ENCODE data around the gene ZBTB20.

ZBTB20 gene

DNA sequence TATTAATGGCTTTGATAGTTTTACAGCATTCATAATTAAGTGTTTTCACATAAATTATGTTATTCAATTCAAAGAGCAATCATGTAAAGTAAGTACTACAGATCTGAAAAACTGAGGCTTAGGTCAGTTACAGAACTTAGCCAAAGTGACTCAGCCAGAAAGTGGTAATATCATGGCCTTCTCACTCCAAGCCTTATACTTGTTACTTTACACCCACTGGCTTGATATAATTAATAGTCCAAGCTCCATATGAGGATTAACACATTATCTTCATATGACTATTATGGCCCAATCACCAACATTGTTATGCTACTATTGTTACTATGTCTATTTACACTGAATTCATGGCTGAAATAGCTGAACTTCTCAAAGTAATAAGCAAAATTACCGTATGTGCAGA, 802.6 kb downstream of the ZBTB20 start:
- no peak for DNase-seq

DNA sequence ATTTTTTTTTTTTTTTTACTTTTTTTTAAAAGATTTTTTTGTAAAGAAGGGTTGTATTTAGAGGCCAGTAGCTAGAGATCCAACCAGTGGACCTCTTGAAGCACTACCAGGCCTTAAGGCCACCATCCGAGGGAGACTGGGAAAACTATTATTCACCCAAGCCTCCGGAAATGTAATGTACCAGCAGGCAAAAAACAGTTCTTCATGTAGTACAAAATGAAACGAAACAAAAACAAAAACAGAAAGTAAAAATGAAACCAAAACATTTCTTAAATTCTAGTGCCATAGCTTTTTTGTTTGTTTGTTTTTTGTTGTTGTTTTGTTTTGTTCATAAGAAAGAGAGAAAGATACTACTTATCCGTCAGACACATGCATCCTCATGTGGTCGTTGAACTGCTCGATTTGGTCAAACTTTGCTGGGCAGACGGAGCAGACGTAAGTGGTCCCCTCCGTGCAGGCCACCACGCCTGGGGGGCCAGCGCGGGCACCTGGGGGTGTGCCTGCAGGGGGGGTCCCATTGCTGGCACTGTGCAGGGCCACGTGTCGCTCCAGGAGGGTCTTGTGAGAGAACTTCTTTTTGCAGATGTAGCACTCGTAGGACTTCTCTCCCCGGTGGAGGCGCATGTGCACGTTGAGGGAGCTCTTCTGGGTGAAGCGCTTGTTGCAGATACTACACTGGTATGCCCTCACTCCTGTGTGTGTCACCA, 808.3 kb downstream of the ZBTB20 start:
- no peak for DNase-seq

DNA sequence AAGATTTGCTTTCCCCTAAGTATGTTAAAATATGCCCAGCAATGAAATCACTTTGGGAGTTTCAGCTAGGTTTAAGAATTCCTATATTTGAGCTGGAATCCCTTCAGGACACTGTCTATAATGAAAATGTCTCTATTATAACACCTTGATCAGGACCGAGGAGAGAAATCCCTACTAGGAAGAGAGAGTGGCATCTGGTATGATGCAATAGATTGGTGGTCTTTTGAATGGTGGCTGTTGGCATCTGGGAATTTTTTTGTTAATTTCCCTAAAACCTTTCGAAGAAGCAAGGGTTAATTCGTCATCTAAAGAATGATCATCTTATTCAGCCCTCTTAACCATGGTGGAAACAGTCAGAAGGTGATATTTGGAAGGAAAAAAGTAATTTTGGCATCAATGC, 810.2 kb downstream of the ZBTB20 start:
- DNase-seq = no peak

DNA sequence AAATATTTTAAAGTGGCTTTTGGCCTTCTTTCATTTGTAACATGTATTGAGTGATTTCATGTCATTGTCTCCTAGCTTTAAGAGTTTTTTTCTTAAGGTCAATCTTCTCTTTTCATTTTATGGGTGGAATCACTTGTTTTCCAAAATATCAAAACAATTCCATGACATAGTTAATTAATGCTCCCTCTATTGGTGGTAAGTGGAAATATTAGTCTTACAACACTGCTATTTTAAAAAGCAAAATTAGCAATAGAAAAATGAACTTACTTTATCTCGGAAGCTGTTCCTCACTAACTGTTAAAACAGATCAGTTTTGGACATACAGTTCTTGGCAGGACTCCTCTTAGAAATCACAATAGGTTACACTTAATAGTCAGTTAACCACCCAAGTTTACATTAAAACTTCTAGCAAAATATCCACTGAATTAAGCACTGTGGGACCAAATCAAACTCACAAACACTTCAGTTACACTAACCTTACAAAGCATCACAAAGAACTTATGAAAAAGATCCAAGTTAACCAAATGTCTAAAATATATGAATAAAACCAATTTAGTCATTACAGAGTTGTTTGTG, 810.9 kb downstream of the ZBTB20 start:
- no peak for DNase-seq

DNA sequence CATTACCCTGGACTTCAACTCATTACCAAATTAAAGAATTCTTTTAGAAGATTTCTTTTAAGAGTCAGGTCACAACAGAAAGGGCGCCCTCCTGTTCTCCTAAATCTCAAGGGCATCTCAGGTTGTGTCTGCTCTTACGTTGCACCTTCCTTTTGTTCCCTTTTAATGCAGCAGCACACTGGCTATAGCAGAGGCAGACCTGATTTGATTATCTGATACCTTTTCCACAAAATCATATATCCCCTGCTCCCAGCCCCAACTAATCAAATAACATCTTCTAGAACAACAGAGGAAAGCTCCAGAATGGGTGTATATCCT, 813.2 kb downstream of the ZBTB20 start:
- DNase-seq = no peak

DNA sequence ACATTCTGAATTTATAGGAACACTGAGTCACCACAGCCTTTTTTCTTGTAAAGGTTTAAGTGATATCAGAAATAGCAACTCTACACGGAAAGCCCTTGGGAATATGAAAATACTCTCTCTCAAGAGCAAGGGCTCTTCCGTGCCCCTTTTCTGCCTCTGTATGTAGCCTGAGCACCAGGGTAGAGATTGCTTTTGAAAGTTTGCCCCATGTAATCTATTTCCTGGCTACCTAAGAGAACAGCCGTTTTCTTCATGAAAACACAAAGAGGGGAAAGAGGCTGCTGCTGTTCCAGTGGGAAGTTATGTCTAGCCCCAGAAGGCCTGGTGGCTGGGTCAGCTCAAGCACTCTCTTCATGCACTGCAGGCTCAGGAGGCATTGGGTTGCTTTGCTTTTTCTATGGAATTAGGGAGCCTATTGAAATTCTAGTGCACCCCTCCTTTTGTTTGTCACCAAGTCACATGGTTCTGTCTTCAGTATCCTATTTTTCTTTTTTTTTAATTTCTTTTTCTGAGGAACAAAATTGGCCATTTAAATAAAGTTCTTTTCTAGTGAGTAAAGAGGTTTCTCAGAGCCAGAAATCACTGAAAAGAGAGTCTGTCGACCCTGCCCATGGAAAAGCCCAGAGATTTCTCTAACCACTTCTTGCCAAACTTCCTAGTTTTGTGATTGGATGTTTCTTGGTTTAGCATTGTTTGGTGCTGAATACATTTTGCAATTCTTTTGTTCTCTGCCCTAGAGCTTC, 813.7 kb downstream of the ZBTB20 start:
- no peak for DNase-seq

DNA sequence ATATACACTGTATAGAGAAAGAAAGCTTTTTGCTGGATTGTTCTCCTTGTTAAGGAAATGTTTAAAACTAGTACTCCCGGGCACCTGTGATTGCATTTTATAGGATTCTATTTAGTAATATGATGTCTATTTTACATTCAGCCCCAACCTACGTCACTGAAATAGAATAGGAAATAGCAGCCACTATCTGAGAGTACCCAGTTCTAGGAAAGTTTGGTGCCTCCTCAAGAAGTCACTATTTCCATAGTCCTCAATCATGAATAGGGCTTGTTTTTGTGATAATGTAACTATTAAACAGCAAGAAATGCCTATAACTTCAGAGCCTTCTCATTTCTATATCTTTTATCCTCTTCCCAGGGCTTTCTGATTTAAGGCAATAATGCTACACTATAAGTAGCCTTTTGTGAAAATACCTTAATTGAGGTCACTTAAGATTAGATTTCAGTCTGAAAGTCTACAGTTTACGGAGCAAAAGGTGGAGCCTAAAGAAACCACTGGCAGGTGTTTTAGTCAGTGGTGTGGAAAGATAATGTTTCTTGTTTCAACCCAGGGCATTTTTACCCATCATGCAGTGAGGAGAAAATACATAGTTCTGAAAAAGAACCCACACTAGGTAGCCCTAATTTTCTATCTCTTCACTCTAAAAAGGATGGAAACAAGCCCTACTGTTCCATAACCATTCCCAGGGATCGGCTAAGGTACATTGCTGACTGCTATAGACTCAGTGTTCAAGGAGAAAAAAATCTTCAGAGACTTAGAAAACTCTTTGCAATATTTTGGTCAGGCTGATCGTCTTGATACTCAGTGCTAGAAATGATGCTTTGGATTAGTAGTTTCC, 814.5 kb downstream of the ZBTB20 start:
- DNase-seq = no peak

DNA sequence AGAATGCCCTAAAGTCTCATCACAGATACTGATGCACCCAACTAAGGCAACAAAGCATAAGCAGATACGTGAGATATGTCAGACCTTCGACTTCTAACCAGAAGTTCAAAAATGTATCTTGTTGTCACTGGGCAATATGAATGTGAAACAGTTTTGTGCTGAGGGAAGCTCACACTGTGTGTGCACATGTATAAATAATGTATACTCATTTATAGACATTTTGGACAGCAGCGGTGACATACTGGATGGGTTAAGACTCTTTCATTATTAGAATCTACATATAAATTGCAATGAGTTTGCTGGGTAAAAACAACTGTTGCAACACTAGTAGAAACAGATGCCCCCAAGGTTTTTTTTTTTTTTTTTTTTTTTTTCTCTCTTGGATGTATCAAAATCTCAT, 815.4 kb downstream of the ZBTB20 start:
- DNase-seq = no peak

DNA sequence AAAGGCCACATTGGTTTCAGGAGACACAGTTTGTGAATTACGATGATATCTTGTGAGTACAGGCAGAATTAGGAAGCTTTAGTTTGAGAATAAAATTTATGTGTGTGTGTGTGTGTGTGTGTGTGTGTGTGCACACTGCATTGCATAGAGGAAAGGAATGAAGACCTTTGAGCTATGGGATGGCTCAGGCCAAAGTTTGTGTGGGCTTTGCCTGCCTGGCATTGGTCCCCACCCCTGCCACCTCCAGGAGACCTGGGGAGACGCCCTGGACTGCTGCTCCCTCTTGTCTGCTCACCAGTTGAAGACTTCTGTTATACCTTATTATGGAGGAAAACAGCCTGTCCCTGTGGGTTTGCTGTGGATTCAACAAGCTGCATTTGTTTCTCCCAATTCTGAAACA, 816.1 kb downstream of the ZBTB20 start:
- no peak for DNase-seq

DNA sequence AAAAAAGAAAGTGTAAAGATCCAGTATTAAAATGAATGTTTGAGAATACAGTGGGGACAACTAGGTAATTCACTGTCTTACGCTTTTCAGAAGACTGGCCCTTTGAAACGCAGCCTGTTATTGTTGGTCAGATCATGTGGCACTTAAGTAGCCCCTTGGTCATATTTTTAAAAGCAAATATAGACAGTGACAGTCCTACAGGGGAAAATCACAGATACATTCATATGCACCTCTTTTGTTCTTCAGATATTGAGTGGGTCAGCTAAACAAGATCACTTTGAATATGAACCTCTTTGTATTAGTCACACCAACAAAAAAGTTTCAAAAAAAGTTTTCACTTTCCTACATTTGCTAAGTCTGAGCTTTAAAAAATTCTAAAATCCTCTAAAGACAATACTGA, 817.3 kb downstream of the ZBTB20 start:
- DNase-seq = no peak

DNA sequence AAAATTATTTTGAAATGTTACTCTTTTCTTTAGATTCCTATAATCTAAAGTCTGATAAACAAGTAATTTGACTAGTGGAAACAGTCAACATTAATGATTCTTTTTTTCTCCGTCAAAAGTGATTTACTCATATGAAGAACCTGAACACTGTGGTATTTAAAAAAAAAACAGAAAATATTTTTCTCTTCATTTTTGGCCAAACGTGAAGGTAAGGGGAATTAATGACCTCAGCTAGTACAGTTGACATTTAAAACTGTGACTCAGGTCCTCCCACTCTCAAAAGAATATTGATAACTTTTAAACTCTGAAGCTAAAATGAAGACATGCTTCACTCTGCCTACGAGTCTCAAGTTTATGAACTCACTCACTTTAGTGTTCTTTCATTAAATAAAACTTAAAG, 818.7 kb downstream of the ZBTB20 start:
- no peak for DNase-seq

DNA sequence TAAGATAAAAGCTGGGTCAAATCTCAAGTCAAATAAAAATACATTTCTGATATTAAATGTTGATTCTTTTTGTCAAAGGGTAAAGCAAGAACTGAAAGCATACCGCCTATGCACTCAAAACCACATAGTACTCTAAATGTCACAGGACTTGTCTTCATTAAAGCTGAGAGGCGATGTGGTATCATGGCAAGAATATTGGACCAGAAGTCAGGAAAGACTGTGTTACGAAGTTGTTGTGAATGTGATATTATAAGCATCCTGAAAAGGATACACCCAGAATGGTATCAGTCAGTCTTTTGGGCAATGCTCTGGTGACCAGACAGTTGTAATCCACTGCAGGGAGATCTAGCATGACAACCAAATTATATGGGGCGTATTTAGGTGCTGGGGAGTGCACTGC, 819.4 kb downstream of the ZBTB20 start:
- no peak for DNase-seq

DNA sequence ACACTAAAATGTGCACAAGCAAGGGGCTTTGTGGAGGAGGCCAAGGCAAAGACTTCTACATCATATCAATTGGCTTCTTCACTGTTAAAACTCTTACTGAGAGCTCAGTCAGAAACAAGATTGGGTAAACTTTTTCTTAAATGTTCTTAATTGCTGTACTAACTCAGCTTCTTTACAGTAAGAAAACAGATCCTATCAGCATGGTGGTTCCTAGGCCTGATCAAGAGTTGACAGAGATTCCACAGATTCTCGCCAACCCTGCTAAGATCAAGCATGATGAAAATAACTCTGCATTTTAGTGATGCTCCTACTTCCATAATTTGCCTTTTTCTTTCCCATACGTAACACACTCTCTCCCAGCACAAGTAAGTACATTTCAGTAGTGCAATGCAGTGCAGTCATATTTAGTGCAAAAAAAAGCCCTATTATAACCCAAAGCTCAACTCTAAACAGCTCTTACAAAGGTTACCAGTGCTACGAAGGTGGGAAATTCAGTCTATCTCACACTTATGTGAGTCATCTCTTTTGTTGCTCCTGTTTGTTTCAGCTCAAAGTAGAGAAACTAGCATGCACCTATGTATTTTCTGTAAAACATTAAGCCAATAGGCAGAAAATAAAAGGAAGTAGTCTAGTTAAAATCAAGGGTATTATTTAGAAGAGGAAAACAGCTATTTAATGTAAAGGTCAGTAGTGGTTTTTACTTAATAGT, 823.4 kb downstream of the ZBTB20 start:
- DNase-seq = no peak

DNA sequence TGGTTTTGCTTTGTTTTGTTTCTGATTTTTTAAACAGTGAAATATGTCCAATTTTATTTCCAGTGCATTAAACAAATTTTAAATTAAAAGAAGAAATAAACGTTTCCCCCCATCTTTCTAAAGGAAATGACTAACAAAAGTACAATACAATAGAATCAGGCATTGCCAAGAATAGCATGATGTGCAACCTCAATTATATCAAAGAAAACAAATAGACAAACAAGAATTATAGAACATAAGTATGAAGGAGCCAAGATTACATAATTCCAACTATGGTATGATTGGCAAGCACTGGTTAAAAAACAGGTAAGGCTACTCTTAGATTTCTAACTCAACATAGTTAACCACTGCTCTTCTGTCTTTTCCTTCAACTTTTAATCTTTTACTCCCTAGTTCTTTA, 826.8 kb downstream of the ZBTB20 start:
- DNase-seq = no peak

DNA sequence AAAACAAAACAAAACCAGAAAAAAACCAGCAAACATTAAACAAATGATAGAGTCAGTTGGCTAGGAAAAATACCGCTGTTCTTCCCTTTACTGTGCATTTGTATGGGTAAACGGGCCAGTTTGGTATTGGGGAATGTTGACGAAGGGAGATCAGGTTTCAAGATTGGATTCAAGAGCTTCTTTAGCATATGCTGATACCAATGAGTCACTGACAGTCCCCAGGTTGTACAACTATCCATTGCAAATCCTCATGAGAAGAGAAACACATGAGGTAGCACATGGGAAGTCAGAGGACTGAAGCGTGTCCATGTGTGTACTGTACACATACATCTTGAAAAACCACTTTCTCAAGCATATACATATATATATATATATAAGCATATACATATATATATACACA, 827.6 kb downstream of the ZBTB20 start:
- DNase-seq = peak; percentile 39

DNA sequence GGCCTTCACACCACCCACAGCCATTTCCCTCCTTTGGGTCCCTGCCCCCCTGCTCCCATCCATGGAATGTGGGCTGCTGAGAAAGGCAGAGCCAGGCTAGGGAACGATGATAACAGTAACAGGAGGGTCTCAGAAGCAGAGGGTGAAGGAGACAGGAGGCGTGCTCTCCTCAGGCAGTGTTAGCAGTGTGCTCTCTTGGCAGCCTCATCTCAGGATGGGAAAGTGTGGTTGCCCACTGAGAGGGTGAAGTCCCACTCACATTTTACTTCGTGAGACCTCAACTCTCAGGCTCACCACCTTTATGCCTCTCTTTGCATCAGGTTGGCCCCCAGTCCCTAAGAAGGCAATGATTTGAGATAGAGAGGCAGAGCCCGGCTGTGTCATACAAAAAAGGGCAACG, 828.8 kb downstream of the ZBTB20 start:
- DNase-seq = no peak

DNA sequence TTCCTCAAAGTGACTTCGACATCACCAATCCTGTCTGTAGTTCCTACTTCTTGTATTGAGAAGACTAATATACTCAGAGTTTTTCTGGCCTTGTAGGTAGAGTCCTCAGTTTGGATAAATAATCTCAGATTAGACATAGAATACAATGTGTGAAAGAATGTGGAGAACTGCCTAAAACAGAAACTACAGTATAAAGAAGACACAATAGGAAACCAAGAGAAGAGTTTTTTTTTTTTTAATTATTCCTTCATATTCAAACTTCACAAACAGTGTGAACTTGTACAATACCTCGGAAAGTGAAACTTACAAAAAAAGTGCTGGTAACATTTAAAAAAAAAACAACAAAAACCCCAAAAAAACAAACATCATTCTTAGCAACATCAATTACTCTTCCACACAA, 832.8 kb downstream of the ZBTB20 start:
- no peak for DNase-seq

DNA sequence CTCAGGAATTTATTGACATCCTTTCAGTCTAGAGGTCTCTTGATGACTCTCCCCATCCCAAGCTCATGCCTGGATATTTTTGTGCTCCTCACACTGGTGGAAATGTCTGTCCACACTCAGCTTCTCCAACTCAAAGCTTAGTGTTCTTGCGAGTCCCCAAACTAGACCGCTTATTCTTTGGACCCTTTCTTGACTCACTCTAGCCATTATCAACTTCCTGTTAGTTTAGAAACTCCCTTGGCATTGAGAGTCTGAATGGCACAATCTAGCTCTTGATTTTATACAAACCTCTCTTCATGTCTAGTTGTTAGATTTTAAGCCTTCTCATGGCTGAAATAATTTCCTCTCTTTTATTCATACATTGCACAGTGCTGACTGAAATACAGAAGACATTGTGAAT, 833.7 kb downstream of the ZBTB20 start:
- no peak for DNase-seq

DNA sequence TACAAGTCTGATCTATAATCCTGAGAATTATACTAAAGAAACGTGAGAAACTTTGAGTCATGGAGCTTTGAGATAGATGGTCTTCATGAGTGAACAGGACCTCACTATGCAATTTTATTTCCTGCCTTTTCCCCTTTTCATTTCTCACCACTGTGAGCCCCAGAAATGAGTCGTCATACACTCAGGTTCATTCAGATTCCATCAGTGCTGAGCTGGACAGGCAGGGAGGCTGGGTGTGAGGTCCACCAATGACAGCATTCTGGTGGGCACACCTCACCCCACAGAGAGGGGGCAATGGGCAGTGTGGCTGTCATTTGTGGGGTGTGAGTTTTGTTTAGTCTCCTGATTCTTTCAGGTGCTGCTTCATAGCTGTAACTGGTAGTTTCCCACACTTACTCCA, 836.4 kb downstream of the ZBTB20 start:
- DNase-seq = no peak

DNA sequence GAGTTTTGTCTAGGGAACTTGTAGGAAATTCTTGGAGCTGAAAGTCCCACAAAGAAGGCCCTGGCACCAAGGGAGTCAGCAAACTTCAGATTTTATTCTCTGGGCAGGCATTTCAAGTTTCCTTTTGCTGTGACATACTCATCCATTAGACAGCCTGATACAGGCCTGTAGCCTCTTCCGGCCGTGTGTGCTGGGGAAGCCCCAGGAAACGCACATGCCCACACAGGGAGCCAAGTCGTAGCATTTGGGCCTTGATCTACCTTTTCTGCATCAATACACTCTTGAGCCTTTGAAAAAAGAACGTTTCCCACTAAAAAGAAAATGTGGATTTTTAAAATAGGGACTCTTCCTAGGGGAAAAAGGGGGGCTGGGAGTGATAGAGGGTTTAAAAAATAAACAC, 838.3 kb downstream of the ZBTB20 start:
- no peak for DNase-seq

DNA sequence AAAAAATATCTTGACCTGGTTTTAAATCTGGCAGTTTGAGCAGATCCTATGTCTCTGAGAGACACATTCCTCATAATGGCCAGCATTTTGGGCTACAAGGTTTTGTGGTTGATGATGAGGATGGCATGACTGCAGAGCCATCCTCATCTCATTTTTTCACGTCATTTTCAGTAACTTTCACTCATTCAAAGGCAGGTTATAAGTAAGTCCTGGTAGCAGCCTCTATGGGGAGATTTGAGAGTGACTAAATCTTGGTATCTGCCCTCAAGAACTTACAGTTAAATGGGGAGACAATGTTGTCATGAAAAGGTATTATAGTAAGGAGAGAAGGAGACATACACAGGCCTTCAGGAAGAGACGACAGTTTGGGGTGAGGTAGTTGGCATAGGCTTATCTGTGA, 838.7 kb downstream of the ZBTB20 start:
- DNase-seq = no peak

DNA sequence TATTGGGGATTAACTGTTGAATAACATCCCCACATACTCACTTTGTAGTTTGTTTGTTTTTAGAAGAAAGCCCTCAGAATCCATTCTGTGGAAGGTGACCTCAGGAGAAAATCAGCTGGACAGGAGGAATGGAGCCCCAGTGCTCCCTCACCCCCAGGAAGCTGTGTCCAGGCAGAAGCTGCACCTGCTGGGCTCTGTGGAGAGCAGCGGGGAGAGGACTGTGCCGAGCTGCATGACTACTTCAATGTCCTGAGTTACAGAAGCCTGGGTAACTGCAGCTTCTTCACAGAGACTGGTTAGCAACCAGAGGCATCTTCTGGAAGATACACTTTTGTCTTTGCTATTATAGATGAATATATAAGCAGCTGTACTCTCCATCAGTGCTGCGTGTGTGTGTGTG, 839.3 kb downstream of the ZBTB20 start:
- no peak for DNase-seq

DNA sequence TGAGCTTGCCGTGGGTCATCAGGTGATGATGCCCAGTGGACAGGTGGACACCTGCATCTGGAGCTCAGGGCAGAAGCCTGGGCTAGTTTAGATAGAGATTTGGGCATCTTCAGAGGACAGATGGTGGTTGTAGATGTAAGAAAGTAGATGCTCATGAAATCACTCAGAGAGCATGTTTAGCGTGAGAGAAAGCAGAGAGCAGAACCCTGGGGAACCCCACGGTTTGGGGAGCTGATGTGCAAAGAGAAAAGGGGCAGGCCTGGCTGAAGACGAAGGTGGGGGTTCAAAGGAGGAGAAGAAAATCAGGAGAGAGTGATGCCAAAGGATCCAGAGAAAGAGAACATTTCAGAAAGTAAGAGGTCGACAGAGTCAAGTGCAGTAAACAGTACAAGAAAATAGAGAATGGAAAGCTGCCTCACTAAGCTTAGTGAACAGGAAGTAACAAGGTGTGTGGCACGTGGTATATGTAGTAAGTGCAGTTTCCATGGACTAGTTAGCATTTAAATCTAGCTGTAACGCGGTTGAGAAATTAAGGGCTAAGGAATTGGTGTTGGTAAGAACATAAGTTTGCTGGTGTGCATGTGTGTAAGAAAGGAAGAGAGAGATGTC, 839.8 kb downstream of the ZBTB20 start:
- no peak for DNase-seq

Measured in COR-L47 (cell line).